Endothelial cell of hepatic sinusoid (primary cell): ENCODE measurements around the gene CTNNA1.
"Not testable (repeated sequence)": the region's sequence is repeated elsewhere in the genome, so short reads cannot be mapped to it uniquely, and the experiment has no call there.

ENCODE experiments used
- in situ Hi-C: cut with HindIII; loops from 2 replicates; pipeline ENCODE4 v1.10.0; 2017; ENCODE audit warnings: low sequenced_read_pairs

Gene CTNNA1

DNA sequence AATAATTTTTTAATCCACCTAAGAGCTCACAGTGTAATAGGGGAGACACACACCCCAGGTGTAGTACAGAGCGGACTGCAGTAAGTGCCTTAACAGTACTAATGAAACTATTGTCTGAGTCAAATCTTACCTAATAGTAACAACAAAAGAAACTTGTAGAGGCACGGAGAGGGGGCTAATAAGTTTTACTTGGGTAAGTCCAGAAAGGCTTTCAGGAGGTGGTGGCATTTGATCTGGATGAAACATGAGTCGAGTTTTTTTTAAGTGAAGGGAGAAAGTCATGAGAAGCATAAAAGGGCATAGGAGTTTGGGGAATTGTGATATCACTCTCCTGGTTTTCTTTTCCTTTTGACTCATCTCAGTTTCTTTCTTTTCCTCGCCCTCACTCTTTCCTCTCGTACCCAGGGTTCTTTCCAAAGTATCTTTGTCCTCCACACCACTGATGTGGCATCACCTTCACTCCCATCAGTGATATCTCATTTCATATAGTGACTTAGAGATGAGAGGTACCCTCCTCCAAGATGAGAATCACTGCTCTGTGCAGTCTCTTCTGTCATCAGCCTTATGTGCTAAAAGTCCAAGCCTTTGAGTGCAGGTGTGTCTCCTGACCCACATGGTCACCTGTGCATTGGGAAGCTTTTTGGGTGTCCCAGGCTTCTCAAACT, 2.0 kb downstream of the CTNNA1 start:
- in situ Hi-C loops, result no loop called here

DNA sequence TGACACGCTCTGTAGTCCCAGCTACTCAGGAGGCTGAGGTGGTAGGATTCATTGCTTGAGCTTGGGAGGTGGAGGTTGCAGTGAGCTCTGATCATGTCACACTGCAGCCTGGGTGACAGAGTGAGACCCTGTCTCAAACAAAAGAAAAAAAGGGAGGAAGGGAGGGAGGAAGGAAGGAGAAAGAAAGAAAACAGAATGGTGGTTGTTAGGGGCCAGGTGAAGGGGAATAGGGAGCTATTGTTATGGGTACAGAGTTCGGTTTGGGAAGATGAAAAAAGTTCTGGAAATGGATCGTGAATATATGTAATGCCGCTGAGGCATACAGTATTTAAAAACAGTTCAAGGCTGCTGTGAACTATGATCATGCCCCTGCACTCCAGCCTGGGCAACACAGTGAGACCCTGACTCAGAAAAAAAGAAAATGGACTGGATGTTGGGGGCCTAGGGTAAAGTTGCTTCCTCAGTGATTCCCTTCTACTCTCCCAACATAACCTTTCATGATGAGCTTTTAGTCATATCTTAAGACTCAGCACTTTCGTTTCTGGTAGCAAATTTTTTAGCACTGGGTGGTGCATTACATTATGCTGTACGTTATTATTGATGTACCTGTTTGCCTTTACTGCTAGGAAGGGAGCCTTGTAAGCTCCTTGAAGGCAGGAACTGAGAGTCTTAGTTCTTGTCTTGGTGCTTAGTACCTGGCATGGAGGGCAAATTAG, 4.0 kb downstream of the CTNNA1 start:
- in situ Hi-C loops, result no loop called here

DNA sequence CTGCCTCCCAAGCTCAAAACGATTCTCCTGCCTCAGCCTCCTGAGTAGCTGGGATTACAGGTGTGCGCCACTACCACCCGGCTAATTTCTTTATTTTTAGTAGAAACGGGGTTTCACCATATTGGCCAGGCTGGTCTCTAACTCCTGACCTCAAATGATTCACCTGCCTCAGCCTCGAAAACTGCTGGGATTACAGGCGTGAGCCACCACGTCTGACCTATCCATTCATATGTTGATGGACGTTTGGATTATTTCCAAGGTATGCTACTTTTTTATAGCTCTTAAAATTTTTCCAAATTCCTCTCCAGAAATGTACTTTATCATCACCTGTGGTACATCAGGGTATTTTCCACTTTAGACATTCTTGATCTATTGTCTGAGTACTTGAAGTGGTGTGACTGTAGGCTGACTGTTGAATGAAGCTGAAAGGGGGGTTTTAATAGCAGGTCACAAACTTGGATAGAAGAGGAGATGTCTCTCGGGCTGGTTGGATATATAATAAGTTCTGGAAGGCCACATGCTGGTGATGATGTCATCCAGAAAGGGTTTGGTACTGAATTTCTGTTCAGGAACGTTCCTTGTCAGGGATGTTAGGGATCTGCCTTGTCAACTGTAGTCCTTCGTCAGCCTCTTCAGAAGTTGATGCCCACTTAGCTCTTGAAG, 7.4 kb downstream of the CTNNA1 start:
- in situ Hi-C loops, result no loop called here

DNA sequence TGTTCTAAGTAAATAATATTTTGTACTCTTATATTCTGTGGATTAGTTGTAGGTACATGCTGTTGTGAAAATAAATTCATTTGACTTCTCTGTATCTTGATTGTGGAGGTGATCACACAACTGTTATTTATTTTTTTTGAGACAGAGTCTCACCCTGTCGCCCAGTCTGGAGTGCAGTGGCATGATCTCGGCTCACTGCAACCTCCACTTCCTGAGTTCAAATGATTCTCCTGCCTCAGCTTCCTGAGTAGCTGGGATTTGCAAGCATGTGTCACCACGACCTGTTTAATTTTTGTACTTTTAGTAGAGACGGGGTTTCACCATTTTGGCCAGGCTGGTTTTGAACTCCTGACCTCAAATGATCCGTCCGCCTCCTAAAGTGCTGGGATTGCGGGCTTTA, 7.9 kb downstream of the CTNNA1 start:
- in situ Hi-C loops, result not testable (repeated sequence)

DNA sequence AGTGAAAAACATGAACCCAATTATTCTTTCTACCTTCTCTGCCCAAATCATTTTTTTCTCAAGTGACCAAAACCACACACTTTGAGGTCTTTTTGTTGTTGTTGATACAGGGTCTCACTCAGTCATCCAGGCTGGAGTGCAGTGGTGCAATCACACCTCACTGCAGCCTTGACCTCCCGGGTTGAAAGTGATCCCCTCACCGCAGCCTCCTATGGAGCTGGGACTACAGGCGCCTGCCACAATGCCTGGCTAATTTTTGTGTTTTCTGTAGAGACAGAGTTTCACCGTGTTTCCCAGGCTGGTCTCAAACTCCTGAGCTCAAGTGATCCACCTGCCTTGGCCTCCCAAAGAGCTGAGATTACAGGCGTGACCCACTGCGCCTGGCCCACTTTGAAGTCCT, 8.4 kb downstream of the CTNNA1 start:
- in situ Hi-C loops, result not testable (repeated sequence)

DNA sequence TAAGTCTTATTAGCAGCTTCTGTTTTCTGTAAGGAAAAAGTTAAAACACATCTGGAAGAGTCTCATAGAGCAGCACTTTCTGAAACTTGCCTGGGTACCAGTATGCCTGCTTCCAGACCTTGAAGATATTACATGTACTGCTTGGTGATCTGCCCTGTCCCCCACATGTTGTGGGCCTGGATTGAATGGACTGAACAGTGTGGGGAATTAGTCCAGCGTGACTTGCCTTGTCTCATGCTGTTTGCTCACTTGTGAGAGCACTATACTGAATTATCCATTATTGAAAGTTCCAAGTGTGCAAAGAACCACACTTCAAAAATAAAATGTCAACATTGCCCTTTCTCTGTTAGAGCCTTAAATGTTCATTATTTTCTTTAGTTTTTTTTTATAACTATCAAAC, 8.9 kb downstream of the CTNNA1 start:
- in situ Hi-C loops, result no loop called here

DNA sequence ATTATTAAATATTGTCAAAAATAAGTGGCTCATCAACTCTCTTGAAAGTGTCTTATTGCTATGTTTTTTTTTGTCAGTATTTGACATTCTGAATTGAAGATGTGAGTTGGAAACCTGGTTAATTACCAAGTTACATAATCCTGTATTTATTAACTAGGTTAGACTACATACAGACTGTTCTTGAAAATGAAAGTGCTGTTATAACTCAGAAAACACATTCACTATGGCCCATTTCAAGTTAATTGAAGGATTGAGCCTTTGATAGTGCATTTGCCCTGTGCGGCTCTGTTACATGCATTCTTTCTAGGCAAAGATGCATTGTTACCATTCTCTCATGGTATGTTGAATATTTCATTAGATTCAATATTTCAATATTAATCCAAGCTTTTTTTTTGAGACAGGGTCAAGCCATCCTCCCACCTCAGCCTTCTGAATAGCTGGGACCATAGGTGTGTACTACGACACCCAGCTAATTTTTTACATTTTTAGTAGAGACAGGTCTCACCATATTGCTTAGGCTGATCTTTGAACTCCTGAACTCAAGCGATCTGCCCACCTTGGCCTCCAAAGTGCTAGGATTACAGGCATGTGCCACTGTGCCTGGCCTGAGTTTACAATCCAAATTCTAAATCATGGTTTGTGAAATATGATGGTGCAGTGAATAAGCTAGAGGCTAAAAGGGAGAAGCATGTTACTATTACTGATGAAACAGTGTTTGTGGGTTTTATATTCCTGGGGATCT, 10.0 kb downstream of the CTNNA1 start:
- in situ Hi-C loops, result no loop called here

DNA sequence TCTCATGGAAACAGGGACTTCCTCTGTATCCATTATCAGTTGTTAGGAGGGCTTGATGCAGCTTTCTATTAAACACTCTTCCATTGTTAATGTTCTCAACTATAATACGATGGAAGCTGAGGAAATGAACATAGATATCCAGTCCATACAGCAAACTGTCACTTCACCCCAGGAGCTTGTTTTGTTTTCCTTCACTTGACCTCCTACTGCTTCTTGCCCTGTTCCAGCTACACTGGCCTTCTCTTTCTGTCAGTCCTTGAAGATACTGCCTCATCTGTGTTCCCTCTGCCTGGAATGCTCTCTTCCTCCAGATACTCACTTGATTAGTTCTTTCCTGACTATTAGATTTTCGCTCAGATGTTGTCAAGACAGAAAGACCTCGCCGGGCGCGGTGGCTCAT, 17.1 kb downstream of the CTNNA1 start:
- in situ Hi-C loops, result no loop called here

DNA sequence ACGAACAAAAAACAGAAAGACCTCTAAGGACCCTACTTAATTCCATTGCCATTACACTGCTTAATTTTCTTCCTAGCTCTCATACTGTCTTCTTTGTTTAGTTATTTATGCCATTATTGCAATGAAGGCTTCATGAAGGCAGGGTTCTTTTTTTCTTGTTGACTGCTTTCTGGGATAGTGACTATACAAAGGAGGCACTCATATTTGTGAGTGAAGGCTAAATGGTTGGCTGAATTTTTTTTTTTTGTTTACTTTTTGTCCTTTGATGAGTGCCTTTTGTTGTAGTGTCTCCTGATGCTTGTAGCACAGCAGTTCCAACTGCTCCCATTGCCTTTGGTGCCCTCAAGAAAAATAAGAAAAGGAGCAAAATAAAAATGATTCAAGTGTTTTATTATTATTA, 17.8 kb downstream of the CTNNA1 start:
- in situ Hi-C loops, result no loop called here

DNA sequence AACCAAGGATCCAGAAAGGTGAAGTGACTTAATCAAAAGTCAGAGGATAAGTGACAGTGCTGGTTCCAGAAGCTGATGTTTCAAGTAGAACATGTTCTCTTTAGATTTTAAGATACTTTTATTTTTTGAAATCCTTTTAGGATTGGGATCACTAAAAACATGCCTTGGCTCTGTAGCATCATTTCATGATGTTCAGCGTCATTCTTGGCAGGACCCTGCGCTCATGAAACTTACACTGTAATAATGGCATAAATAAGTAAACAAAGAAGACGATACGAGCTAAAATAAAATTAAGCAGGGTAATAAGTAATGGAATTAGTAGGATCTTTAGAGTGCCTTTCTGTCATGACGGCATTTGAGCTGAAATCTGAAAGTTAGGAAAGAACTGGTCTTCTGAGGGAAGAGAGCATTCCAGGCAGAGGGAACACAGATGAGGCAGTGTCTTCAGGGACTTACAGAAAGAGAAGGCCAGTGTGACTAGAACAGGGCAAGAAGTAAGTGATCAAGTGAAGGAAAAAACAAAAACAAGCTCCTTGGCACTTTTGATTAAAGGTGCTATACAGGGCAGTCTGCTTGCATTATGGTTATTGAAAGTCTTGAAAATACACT, 19.9 kb downstream of the CTNNA1 start:
- in situ Hi-C loops, result no loop called here

DNA sequence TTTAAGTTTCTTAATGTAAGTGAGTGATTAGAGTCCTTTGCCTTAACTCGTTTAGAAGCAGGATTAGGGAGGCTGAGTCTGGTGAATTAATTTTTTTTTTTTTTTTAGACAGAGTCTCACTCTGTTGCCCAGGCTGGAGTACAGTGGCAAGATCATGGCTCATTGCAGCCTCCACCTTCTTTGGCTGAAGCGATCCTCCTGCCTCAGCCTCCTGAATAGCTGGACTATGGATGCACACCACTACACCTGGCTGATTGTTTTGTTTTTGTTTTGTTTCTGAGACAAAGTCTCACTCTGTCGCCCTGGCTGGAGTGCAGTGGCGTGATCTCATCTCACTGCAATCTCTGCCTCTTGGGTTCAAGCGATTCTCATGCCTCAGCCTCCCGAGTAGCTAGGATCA, 20.4 kb downstream of the CTNNA1 start:
- in situ Hi-C loops, result not testable (repeated sequence)

DNA sequence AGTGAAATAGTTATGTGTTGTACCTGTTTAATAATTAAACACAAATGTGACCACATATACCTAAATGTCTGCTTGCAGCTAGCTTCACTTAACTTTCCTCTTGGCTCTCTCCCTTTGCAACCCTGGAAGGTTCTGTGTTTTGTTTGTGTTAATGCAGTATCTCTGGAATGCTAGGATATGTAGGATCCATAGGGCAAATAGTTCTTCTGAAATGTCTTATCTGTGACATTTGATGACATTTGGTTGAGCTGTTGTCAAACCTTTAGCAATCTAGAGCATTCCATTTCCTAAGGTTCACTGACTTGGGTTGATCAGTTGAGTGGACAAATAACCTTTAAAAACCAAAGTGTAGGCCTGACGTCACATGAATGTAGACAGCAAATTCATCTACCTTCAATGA, 21.8 kb downstream of the CTNNA1 start:
- in situ Hi-C loops, result no loop called here

DNA sequence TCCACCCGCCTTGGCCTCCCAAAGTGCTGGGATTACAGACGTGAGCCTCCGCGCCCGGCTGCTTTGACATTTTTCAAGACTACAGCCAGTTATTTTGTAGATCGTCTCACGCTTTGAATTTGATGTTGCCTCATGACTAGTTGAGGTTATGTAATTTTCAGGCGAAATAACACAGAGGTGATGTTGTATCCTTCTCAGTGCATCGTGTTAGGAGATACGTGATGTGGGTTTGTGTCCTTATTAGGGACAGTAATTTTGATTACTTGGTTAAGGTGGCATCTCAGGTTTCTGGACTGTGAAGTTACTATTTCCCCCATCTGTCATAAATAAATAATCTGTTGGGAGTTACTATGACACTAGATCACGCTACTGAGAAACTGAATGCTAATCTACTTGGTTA, 25.0 kb downstream of the CTNNA1 start:
- in situ Hi-C loops, result no loop called here

DNA sequence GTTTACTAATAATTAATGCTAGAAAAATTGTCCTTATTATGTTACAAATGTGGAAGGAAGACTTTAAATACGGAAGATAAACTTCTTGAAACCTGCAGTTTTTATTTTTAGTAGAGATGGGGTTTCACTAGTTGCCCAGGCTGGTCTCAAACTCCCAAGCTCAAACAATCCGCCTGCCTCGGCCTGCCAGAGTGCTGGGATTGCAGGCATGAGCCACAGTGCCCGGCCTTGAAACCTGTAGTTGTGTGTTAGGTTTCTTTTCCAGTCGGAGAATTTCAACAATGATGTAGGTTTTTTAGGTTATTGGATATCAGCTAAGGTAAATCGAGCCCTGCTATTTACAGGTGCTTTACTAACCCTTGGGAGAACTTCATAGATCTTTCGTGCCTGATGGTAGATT, 30.8 kb downstream of the CTNNA1 start:
- in situ Hi-C loops, result no loop called here

DNA sequence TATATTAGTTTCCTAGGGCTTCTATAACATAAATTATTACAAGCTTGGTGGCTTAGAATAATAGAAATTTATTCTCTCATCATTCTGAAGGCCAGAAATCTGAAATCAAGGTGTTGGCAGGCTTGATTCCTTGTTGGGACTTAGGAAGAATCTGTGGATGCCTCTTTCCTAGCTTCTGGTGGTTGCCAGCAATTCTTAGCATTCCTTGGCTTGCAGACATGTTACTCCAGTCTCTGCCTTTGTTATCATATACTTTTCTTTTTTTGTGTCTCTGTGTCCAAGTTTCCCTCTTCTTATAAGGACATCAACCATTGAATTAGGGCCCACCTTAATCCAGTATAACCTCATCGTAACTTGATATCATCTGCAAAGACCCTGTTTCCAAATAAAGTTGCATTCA, 31.4 kb downstream of the CTNNA1 start:
- in situ Hi-C loops, result no loop called here

DNA sequence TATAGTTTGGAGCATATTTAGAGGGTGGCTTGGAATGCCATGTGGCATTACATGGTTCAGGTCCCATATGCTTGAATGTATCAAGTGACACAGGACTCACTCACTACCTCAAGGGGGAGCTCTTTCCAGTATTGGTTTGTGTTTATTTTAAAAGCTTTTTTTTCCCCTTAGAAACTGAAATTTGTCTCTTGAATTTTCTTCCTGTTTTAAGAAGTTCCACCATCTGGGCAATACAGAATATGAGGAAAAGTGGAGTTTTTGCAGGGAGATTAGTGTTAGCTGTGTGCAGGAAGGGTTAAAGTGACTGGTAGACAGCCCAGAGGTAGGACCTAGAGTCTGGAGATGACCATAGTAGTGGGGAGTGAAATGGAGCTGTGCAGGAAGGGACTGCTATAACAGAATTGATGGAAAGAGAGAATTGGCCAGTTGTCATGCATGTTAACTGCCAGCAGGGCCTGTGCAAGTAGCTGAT, 36.6 kb downstream of the CTNNA1 start:
- in situ Hi-C loops, result no loop called here

DNA sequence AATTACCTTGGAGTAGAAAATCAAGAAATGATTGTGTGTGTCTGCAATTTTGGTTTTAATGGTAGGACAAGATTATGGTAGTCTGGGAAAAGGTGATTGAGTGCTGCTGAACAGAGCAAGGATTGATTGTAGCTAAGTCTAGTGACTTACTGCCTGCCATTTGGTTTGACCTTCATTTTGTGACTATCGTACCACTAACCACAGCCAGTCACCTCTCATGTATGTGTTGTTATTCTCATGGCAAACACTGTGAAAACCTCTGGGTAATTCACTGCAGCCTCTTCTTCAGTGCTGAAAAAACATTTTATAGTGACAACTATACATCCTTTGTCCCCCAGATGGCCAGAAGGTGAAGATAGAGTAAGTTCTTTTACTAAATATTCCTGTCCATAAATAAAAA, 37.5 kb downstream of the CTNNA1 start:
- in situ Hi-C loops, result no loop called here

DNA sequence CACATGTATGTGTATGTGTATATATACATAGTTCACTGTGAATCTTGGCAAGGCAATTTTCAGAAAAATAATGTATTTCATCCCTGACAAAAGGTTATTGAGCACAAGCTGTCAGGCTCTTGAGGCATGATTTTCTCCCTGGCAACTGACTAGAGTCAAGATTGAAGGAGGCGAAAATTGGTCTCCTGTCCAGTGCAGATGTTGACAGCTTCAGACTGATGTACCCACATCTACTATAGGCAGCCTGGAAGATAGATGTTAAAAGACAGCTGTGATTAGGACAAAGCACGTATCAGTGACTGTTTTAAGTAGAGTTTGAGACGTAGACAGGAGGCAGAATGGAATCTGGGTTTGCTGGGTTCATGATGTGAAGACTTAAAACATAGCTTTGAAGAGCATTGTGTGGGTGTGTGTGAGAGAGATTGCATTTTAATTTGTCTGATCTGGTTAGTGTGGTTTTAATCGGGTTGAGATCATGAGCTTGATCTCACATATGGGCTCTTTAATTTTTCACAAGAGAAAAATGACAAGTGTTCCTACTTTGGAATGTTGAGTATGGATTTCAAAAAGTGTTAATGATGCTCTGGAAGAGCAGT, 39.1 kb downstream of the CTNNA1 start:
- in situ Hi-C loops, result no loop called here

DNA sequence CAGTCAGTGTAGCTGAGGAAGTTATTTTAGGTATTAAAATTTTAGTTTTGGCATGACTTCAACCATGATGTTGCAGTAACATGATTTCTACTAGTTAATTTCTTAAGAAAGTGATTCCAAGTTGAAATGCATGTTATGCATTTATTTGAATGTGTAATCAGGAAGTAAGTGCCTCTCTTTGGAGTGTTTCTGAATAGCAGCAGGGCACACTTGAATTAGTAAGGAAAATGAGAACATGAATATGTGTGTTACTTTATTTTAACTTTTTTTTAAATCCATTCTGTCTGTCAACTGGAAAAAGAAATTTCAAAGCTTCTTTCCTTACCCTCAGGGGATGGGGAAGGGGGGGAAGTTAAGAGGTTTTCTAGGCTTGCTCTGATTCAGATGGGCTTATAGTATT, 40.4 kb downstream of the CTNNA1 start:
- in situ Hi-C loops, result no loop called here

DNA sequence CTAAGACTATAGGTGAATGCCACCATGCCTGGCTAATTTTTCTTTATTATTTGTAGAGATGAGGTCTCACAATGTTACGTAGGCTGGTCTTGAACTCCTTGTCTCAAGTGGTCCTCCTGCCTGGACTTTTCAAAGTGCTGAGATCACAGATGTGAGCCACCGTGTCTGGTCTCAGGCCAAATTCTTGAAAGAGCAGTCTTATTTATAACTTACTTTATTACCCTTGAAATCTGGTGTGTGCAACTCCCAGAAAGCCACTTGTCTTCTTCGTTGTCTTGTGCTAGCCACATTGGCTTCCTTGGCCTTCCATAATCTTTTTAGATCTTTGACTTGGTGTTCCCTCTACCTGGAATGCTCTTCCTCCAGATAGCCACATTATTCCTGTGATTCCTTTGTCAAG, 50.1 kb downstream of the CTNNA1 start:
- in situ Hi-C loops, result no loop called here

DNA sequence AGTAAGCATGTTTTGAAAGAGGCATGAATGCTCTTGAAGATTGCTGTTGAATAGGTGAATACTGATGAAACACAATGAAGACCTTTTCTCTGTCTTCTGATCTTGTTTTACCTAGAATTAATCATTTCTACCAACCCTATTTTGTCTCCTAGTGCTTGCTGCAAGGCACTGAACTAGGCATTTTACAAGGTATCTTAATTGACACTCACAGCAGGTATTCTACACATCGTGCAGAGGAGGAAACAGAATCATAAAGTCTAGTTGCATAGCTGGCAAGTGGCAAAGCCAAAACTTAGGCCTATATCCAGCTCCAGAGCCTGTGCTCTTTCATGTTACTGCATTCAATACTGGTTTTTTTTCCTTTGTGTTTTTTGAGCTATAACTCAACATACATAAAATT, 50.7 kb downstream of the CTNNA1 start:
- in situ Hi-C loops, result no loop called here
